Mesenchymal stem cell (in vitro differentiated cells and primary cell): ENCODE results near the gene FAM50B.

Experiments used
- DNase-seq: peaks from one replicate; pipeline ENCODE4 v3.0.0-alpha.2; 2013
- H2AFZ ChIP-seq: one replicate; pipeline ENCODE4 v1.6.1; 2013; ENCODE audit warnings: low read depth, mild to moderate bottlenecking, control low read depth, inconsistent platforms, low read length, moderate library complexity
- H2AK5ac ChIP-seq: 2 replicates; pipeline ENCODE4 v1.6.1; 2013; ENCODE audit warnings: low read length, moderate library complexity, mild to moderate bottlenecking, inconsistent platforms; ENCODE audit not compliant: severe bottlenecking
- H2BK120ac ChIP-seq: one replicate; pipeline ENCODE4 v1.6.1; 2013; ENCODE audit warnings: low read depth, mild to moderate bottlenecking, inconsistent platforms, low read length, moderate library complexity
- H2BK12ac ChIP-seq, 2 experiments: one replicate each; pipeline ENCODE4 v1.6.1; 2013; ENCODE audit warnings: inconsistent platforms in 2 of 2, low read length in 2 of 2, mild to moderate bottlenecking in 2 of 2, moderate library complexity in 2 of 2, control low read depth in 1 of 2
- H2BK15ac ChIP-seq: one replicate; pipeline ENCODE4 v1.6.1; 2013; ENCODE audit warnings: mild to moderate bottlenecking, low read depth, inconsistent platforms; ENCODE audit not compliant: poor library complexity, severe bottlenecking
- H2BK5ac ChIP-seq: 2 replicates; pipeline ENCODE4 v1.6.1; 2013; ENCODE audit warnings: low read depth, mild to moderate bottlenecking, low read length, control low read depth, inconsistent platforms; ENCODE audit not compliant: poor library complexity, severe bottlenecking
- H3K14ac ChIP-seq, 2 experiments: one replicate each; pipeline ENCODE4 v1.6.1; 2013; ENCODE audit warnings: inconsistent platforms in 2 of 2, low read length in 2 of 2, control low read depth in 1 of 2, mild to moderate bottlenecking in 1 of 2, moderate library complexity in 1 of 2
- H3K18ac ChIP-seq, 2 experiments: one replicate each; pipeline ENCODE4 v1.6.1; 2013; ENCODE audit warnings: inconsistent platforms in 2 of 2, low read length in 2 of 2, control low read depth in 1 of 2, low read depth in 1 of 2, mild to moderate bottlenecking in 1 of 2
- H3K23ac ChIP-seq, 2 experiments: one replicate each; pipeline ENCODE4 v1.6.1; 2013; ENCODE audit warnings: inconsistent platforms in 2 of 2, low read length in 2 of 2, mild to moderate bottlenecking in 2 of 2, moderate library complexity in 2 of 2, control low read depth in 1 of 2
- H3K27ac ChIP-seq: 2 replicates; pipeline ENCODE4 v1.5.1; 2013; ENCODE audit warnings: mild to moderate bottlenecking, moderate library complexity, low read length, control low read depth, inconsistent platforms; ENCODE audit not compliant: poor library complexity, severe bottlenecking
- H3K27me3 ChIP-seq, 2 experiments: 2 replicates each; pipeline versions ENCODE4 v1.6.1 to v1.7.0; 2013; ENCODE audit warnings: low read length in 2 of 2, mild to moderate bottlenecking in 2 of 2, moderate library complexity in 2 of 2, control low read depth in 1 of 2, inconsistent platforms in 1 of 2; ENCODE audit not compliant: control insufficient read depth in 1 of 2, insufficient read depth in 1 of 2
- H3K36me3 ChIP-seq, 2 experiments: 2 replicates each; pipeline versions ENCODE4 v1.6.1 to v1.7.0; 2013; ENCODE audit warnings: low read length in 2 of 2, control low read depth in 1 of 2, inconsistent platforms in 1 of 2, low read depth in 1 of 2, mild to moderate bottlenecking in 1 of 2; ENCODE audit not compliant: insufficient read depth in 2 of 2, control insufficient read depth in 1 of 2
- H3K4ac ChIP-seq, 2 experiments: one replicate each; pipeline ENCODE4 v1.6.1; 2013; ENCODE audit warnings: inconsistent platforms in 2 of 2, low read length in 2 of 2, mild to moderate bottlenecking in 2 of 2, moderate library complexity in 2 of 2, control low read depth in 1 of 2, low read depth in 1 of 2
- H3K4me1 ChIP-seq: 2 replicates; pipeline ENCODE4 v1.6.1; 2013; ENCODE audit warnings: low read depth, low read length, control low read depth; ENCODE audit not compliant: control insufficient read depth, insufficient read depth
- H3K4me2 ChIP-seq: 2 replicates; pipeline ENCODE4 v1.6.1; 2013; ENCODE audit warnings: low read length, mild to moderate bottlenecking, inconsistent platforms; ENCODE audit not compliant: poor library complexity, severe bottlenecking
- H3K4me3 ChIP-seq, 2 experiments: 2 replicates each; pipeline versions ENCODE4 v1.5.1 to v1.7.0; 2013; ENCODE audit warnings: low read length in 2 of 2, mild to moderate bottlenecking in 2 of 2, control low read depth in 1 of 2, low read depth in 1 of 2; ENCODE audit not compliant: insufficient read depth in 1 of 2
- H3K79me1 ChIP-seq: replicated peaks from 2 replicates; pipeline ENCODE4 v1.6.1; 2013; ENCODE audit warnings: mild to moderate bottlenecking, control low read depth, low read length, inconsistent platforms; ENCODE audit not compliant: poor library complexity, severe bottlenecking
- H3K9ac ChIP-seq: 2 replicates; pipeline ENCODE4 v1.7.0; 2013; ENCODE audit warnings: mild to moderate bottlenecking, low read length, moderate library complexity
- H3K9me3 ChIP-seq: 2 replicates; pipeline ENCODE4 v1.7.0; 2013; ENCODE audit warnings: mild to moderate bottlenecking, low read length; ENCODE audit not compliant: control insufficient read depth
- H4K8ac ChIP-seq: one replicate; pipeline ENCODE4 v1.6.1; 2013; ENCODE audit warnings: inconsistent platforms, mild to moderate bottlenecking, low read length, moderate library complexity
- H4K91ac ChIP-seq: one replicate; pipeline ENCODE4 v1.6.1; 2013; ENCODE audit warnings: mild to moderate bottlenecking, low read length, inconsistent platforms
- WGBS: methylation state at CpG from one replicate; pipeline ENCODE4 v1.1.7; 2013; ENCODE audit warnings: mixed read lengths; 5-methylcytosine and 5-hydroxymethylcytosine counted together

The FAM50B gene

DNA sequence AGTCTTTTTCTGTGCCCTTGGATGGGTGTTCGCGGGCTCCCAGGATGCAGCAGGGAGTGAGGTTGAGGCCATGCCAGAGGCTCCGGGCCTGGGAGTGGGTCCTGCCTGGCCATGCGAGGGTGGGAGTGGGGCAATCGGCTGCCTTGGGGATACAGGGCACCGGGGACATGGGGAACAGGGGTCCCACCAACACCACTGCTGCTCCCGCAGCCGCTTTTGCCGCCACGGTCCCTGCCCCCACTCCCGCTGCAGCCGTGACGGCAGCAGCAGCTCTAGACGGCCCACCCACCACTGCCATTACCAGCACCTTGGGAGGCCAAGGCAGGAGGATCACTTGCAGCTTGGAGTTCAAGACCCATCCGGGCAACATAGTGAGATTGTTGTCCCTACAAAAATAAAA lies 35.3 kb upstream of the FAM50B start:
- WGBS, result 97% methylated on average over 15 of the region's 15 CpGs
- Histone ChIP-seq H3K23ac (no peak overlapping the region), H3K18ac (no peak overlapping the region), H3K14ac (no peak overlapping the region), H3K79me1 (no peaks in the 10 kb centered on the region), H3K9ac (no peak overlapping the region), H3K4me2 (no peak overlapping the region), H3K4me1 (peaks cover 18% of the 10 kb centered on the region), H3K9me3 (no peaks in the 10 kb centered on the region), H3K4ac (no peak overlapping the region), H4K8ac (no peak overlapping the region), H2BK12ac (peak overlapping the region in 1 of 2 experiments; percentile 29), H2AFZ (no peak overlapping the region), H2BK15ac (no peak overlapping the region), H2BK5ac (no peak overlapping the region), H4K91ac (peak overlapping the region; percentile 63), H3K27ac (no peak overlapping the region), H3K36me3 (no peaks in the 10 kb centered on the region), H2AK5ac (no peak overlapping the region), H3K4me3 (no peak overlapping the region), H3K27me3 (no peaks in the 10 kb centered on the region), H2BK120ac (no peak overlapping the region)
- DNase-seq, result no peak

- Histone ChIP-seq H3K18ac (no peak overlapping the region), H3K4ac (no peak overlapping the region), H3K9me3 (no peaks in the 10 kb centered on the region), H2BK120ac (no peak overlapping the region), H3K4me3 (no peak overlapping the region), H3K27me3 (no peaks in the 10 kb centered on the region), H2BK5ac (no peak overlapping the region), H3K4me1 (peaks cover 14% of the 10 kb centered on the region), H3K9ac (no peak overlapping the region), H2AK5ac (peak overlapping the region; percentile 65), H3K36me3 (no peaks in the 10 kb centered on the region), H2AFZ (no peak overlapping the region), H3K27ac (no peak overlapping the region), H4K8ac (no peak overlapping the region), H3K79me1 (no peaks in the 10 kb centered on the region), H3K14ac (no peak overlapping the region), H2BK15ac (no peak overlapping the region), H4K91ac (no peak overlapping the region), H2BK12ac (no peak overlapping the region), H3K23ac (no peak overlapping the region), H3K4me2 (no peak overlapping the region)
- no peak for DNase-seq
- WGBS, result 81% methylated on average over 2 of the region's 2 CpGs
Measured at GRCh38 chr6:3814539-3814938, 34.6 kb upstream of the FAM50B start.

- Histone ChIP-seq H3K14ac (no peak overlapping the region), H3K9me3 (no peaks in the 10 kb centered on the region), H3K4me3 (no peak overlapping the region), H4K91ac (no peak overlapping the region), H3K79me1 (no peaks in the 10 kb centered on the region), H2BK120ac (no peak overlapping the region), H2AFZ (no peak overlapping the region), H3K23ac (no peak overlapping the region), H3K27ac (no peak overlapping the region), H3K27me3 (no peaks in the 10 kb centered on the region), H3K9ac (no peak overlapping the region), H2AK5ac (no peak overlapping the region), H3K4me2 (no peak overlapping the region), H2BK5ac (no peak overlapping the region), H2BK12ac (no peak overlapping the region), H4K8ac (no peak overlapping the region), H2BK15ac (no peak overlapping the region), H3K4me1 (peaks cover 10% of the 10 kb centered on the region), H3K36me3 (no peaks in the 10 kb centered on the region), H3K4ac (no peak overlapping the region), H3K18ac (no peak overlapping the region)
- WGBS, result 98% methylated on average over 2 of the region's 2 CpGs
- no peak for DNase-seq
Measured at GRCh38 chr6:3816251-3816650, 32.9 kb upstream of the FAM50B start.

DNA sequence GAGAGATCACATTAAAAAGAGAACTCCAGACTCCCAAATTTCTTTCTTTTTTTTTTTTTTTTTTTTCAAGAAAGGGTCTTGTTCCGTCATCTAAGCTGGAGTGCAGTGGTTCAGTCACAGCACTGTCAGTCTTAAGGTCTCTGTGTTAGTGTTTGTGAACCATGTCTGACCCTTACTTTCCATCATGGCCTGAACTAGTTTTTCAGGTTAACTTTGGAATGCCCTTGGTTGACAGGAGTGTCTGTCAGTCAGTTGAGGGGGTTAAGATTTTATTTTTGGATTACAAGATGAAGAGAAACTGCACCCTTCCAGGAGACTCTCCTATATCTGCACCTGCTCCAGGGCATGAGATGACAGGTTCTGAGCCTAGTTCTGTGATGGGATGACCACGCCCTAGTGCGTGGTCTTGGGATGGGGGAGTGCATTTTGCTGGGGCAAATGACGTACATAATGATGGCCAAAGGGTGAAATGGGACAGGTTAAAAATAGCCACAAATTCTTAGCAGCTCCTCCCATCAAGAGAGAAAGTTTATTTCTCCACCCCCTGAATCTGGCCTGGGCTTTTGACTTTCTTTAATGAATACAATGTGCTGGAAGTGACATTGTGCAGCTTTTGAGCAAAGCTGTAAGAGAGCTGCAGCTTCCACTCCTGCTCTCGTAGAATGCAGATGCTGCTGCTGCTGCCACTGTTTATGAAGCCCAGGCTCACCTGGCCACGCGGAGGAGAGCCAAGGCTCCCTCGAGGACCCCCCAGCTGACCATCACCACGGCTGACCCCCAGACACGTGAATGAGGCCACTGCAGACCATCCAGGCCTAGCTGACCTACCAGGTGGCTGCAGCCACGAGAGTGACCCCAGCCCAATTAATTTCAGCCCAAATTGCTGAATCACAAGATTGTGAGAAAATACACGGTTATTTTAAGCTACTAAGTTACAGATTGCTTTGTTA lies 29.7 kb upstream of the FAM50B start:
- H3K4me1 ChIP-seq, result peaks cover 6% of the 10 kb centered on the region
- DNase-seq, result no peak
- WGBS, result 86% methylated on average over 11 of the region's 12 CpGs
- H2BK12ac ChIP-seq, result no peak overlapping the region
- H3K4me3 ChIP-seq, result no peak overlapping the region
- no peak overlapping the region for H2AFZ ChIP-seq
- H2AK5ac ChIP-seq, result no peak overlapping the region
- no peaks in the 10 kb centered on the region for H3K36me3 ChIP-seq
- no peak overlapping the region for H3K4me2 ChIP-seq
- H3K18ac ChIP-seq, result no peak overlapping the region
- no peak overlapping the region for H2BK120ac ChIP-seq
- no peaks in the 10 kb centered on the region for H3K79me1 ChIP-seq
- H3K9me3 ChIP-seq, result no peaks in the 10 kb centered on the region
- no peak overlapping the region for H2BK5ac ChIP-seq
- no peak overlapping the region for H3K23ac ChIP-seq
- no peak overlapping the region for H2BK15ac ChIP-seq
- no peak overlapping the region for H3K4ac ChIP-seq
- peak overlapping the region; percentile 12 for H3K9ac ChIP-seq
- H3K27ac ChIP-seq, result no peak overlapping the region
- H3K27me3 ChIP-seq, result no peaks in the 10 kb centered on the region
- H4K91ac ChIP-seq, result no peak overlapping the region
- no peak overlapping the region for H3K14ac ChIP-seq
- no peak overlapping the region for H4K8ac ChIP-seq
